GM19035 (cell line): ENCODE measurements around the gene CISD3.

Experiments
- ATAC-seq: cut with Tn5 transposase; IDR thresholded peaks from one replicate; pipeline ENCODE4 v1.9.1; 2021; ENCODE audit not compliant: unreplicated experiment

The CISD3 gene

DNA sequence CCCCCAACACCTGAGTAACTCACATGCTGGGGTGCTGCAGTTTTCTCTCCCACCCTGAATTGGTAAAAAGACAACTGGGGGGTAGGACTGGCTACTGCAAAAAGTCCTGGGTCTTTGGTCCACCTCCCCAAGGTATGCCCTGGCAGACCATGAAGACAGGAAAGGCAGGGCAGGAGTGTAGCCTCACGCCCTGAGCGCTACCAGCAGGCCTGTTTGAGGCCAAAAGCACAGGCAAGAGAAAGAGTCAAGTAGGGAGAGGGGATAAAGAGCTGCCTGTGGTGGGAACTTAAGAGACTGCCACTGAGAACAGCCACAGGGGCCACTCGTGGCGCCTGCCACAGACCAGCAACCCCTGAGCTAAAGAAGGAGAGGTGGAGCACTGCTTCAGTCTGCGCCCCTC, 36.2 kb downstream of the CISD3 start:
- no peak for ATAC-seq

GRCh38 chr17:38768417-38768816, 38.3 kb downstream of the CISD3 start:
- no peak for ATAC-seq

- no peak for ATAC-seq
These were observed 43.1 kb downstream of the CISD3 start for GRCh38 chr17:38773258-38773657.

DNA sequence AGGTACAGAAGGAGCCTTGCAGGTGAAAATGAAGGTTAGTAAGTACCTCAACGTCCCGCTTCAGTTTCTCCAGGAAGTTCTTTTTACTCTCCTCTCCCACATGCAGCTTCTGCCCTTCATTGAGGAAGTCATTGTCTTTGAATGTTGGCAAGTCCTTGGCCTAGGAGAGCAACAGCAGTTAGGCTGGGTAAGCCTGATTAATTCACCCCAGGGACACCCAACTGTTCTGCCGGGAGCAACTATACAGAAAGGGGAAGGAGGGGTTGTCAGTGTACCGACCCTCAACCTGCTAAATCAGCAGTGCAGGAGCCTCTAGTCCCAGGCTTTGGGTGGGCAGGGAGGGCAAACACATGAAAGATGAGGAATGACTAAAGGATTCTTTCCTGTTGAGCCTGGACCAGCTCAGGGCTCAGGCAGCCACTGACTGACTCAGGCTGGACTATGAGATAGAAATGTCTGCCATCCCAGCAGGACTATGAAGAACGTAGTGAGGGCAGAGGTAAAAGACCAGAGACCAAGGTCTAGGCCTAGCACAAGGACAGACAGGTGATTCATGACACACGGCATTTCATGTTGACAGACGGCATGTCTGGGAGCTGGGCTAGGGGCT, 47.6 kb downstream of the CISD3 start:
- no peak for ATAC-seq

- no peak for ATAC-seq
These were observed 50.0 kb downstream of the CISD3 start for GRCh38 chr17:38779965-38780752.

GRCh38 chr17:38783227-38783626, 53.1 kb downstream of the CISD3 start:
- ATAC-seq: no peak
